IPS DF 6.9 (cell line): ENCODE data around the gene PPIH.
A peak's percentile ranks its signal among the peaks of the same experiment; 100 is the strongest.

Experiments used
- DNase-seq: peaks from one replicate; pipeline ENCODE4 v3.0.0-alpha.2; 2013; ENCODE audit warnings: low read depth, low spot score
- H3K27ac ChIP-seq: one replicate; pipeline ENCODE4 v1.5.1; 2013; ENCODE audit warnings: low read length, control low read depth
- H3K27me3 ChIP-seq: 2 replicates; pipeline ENCODE4 v1.6.1; 2013; ENCODE audit warnings: mild to moderate bottlenecking, low read length; ENCODE audit not compliant: control insufficient read depth, insufficient read depth
- H3K36me3 ChIP-seq: 2 replicates; pipeline ENCODE4 v1.6.1; 2013; ENCODE audit warnings: low read length; ENCODE audit not compliant: control insufficient read depth, insufficient read depth
- H3K4me1 ChIP-seq: 2 replicates; pipeline ENCODE4 v1.6.1; 2013; ENCODE audit warnings: low read length; ENCODE audit not compliant: control insufficient read depth, insufficient read depth
- H3K4me3 ChIP-seq: 2 replicates; pipeline ENCODE4 v1.5.1; 2013; ENCODE audit warnings: mild to moderate bottlenecking, low read length
- H3K9me3 ChIP-seq: 2 replicates; pipeline ENCODE4 v1.6.1; 2013; ENCODE audit warnings: low read length, inconsistent platforms; ENCODE audit not compliant: control insufficient read depth, insufficient read depth
- WGBS: extraction: QIAGEN DNeasy Blood & Tissue Kit; methylation state at CpG from one replicate; pipeline ENCODE4 v1.1.7; 2013; ENCODE audit warnings: mixed read lengths, missing lambda C conversion rate; ENCODE audit not compliant: insufficient read length, insufficient coverage; 5-methylcytosine and 5-hydroxymethylcytosine counted together

Gene PPIH

GRCh38 chr1:42660907-42661500 is 2.8 kb downstream of the PPIH start:
- Histone ChIP-seq H3K27me3 (no peaks in the 10 kb centered on the region), H3K27ac (no peak overlapping the region), H3K36me3 (peaks cover 13% of the 10 kb centered on the region; the same call in 1 of the 2 replicates), H3K4me3 (no peak overlapping the region), H3K4me1 (no peaks in the 10 kb centered on the region), H3K9me3 (no peaks in the 10 kb centered on the region)
- DNase-seq = no peak
- no CpG with 5 or more reads among the region's 3 CpGs for WGBS

GRCh38 chr1:42669936-42670335 is 11.7 kb downstream of the PPIH start:
- H3K9me3 ChIP-seq = no peaks in the 10 kb centered on the region
- H3K36me3 ChIP-seq = peaks cover 21% of the 10 kb centered on the region; the same call in 1 of the 2 replicates
- DNase-seq = no peak
- H3K4me3 ChIP-seq = no peak overlapping the region
- H3K4me1 ChIP-seq = no peaks in the 10 kb centered on the region
- WGBS = no CpG with 5 or more reads among the region's 3 CpGs
- H3K27me3 ChIP-seq = no peaks in the 10 kb centered on the region
- no peak overlapping the region for H3K27ac ChIP-seq

- H3K4me3 ChIP-seq = no peak overlapping the region
- no peaks in the 10 kb centered on the region for H3K27me3 ChIP-seq
- no peak overlapping the region for H3K27ac ChIP-seq
- no peaks in the 10 kb centered on the region for H3K9me3 ChIP-seq
- WGBS = no CpG with 5 or more reads among the region's 4 CpGs
- DNase-seq = no peak
- H3K4me1 ChIP-seq = no peaks in the 10 kb centered on the region
- peaks cover 22% of the 10 kb centered on the region; the same call in 1 of the 2 replicates for H3K36me3 ChIP-seq
Measured at GRCh38 chr1:42670425-42670824, 12.2 kb downstream of the PPIH start.

- Histone ChIP-seq H3K27me3 (no peaks in the 10 kb centered on the region), H3K9me3 (no peaks in the 10 kb centered on the region), H3K4me1 (no peaks in the 10 kb centered on the region), H3K27ac (no peak overlapping the region), H3K36me3 (peaks cover 9% of the 10 kb centered on the region; the same call in 1 of the 2 replicates), H3K4me3 (no peak overlapping the region)
- no peak for DNase-seq
Measured at GRCh38 chr1:42674214-42674613, 16.0 kb downstream of the PPIH start.

- no CpG with 5 or more reads among the region's 1 CpG for WGBS
- Histone ChIP-seq H3K9me3 (no peaks in the 10 kb centered on the region), H3K4me1 (no peaks in the 10 kb centered on the region), H3K27me3 (no peaks in the 10 kb centered on the region), H3K36me3 (peaks cover 9% of the 10 kb centered on the region; the same call in 1 of the 2 replicates), H3K27ac (no peak overlapping the region), H3K4me3 (no peak overlapping the region)
- no peak for DNase-seq
Measured at GRCh38 chr1:42674682-42675081, 16.5 kb downstream of the PPIH start.

- Histone ChIP-seq H3K9me3 (no peaks in the 10 kb centered on the region), H3K27me3 (no peaks in the 10 kb centered on the region), H3K4me3 (no peak overlapping the region), H3K4me1 (no peaks in the 10 kb centered on the region), H3K27ac (no peak overlapping the region), H3K36me3 (peaks cover 7% of the 10 kb centered on the region; the same call in 1 of the 2 replicates)
- WGBS = no CpG with 5 or more reads among the region's 3 CpGs
- DNase-seq = no peak
Measured at GRCh38 chr1:42675467-42675866, 17.2 kb downstream of the PPIH start.

GRCh38 chr1:42676534-42677087 is 18.4 kb downstream of the PPIH start:
- H3K4me3 ChIP-seq = no peak overlapping the region
- no peak for DNase-seq
- no peaks in the 10 kb centered on the region for H3K9me3 ChIP-seq
- WGBS = 100% methylated on average over 1 of the region's 3 CpGs
- H3K27ac ChIP-seq = no peak overlapping the region
- no peaks in the 10 kb centered on the region for H3K27me3 ChIP-seq
- H3K4me1 ChIP-seq = no peaks in the 10 kb centered on the region
- H3K36me3 ChIP-seq = peaks cover 7% of the 10 kb centered on the region; the same call in 1 of the 2 replicates

GRCh38 chr1:42679364-42679983 is 21.3 kb downstream of the PPIH start:
- WGBS = no CpG with 5 or more reads among the region's 10 CpGs
- H3K36me3 ChIP-seq = peaks cover 10% of the 10 kb centered on the region; the same call in 1 of the 2 replicates
- H3K4me1 ChIP-seq = no peaks in the 10 kb centered on the region; the same call in 1 of the 2 replicates
- H3K27ac ChIP-seq = no peak overlapping the region
- no peak overlapping the region for H3K4me3 ChIP-seq
- DNase-seq = no peak
- no peaks in the 10 kb centered on the region for H3K9me3 ChIP-seq
- H3K27me3 ChIP-seq = no peaks in the 10 kb centered on the region

- Histone ChIP-seq H3K4me1 (no peaks in the 10 kb centered on the region; the same call in 1 of the 2 replicates), H3K36me3 (peaks cover 10% of the 10 kb centered on the region; the same call in 1 of the 2 replicates), H3K9me3 (no peaks in the 10 kb centered on the region), H3K27me3 (no peaks in the 10 kb centered on the region), H3K4me3 (no peak overlapping the region), H3K27ac (no peak overlapping the region)
- no CpG with 5 or more reads among the region's 2 CpGs for WGBS
- DNase-seq = no peak
Measured at GRCh38 chr1:42680055-42680454, 21.8 kb downstream of the PPIH start.

- H3K27ac ChIP-seq = no peak overlapping the region
- no peak for DNase-seq
- no peaks in the 10 kb centered on the region for H3K27me3 ChIP-seq
- H3K4me3 ChIP-seq = peak overlapping the region; percentile 99; the same call in 1 of the 2 replicates
- H3K36me3 ChIP-seq = peaks cover 3% of the 10 kb centered on the region; the same call in 1 of the 2 replicates
- no peaks in the 10 kb centered on the region for H3K9me3 ChIP-seq
- no peaks in the 10 kb centered on the region; the same call in 1 of the 2 replicates for H3K4me1 ChIP-seq
- no CpG with 5 or more reads among the region's 18 CpGs for WGBS
Measured at GRCh38 chr1:42680921-42681683, 22.9 kb downstream of the PPIH start.
